HTERT RPE-1 (cell line): Measurements from ENCODE around the gene PLEKHA5.

Experiments
- in situ Hi-C: fragments of 300-500 bp; cut with MboI; formaldehyde crosslinking; loops from 4 replicates; pipeline ENCODE4 v1.14.3; 2020; ENCODE audit warnings: low sequenced_read_pairs

PLEKHA5 gene

GRCh38 chr12:19199332-19199731, 69.8 kb downstream of the PLEKHA5 start:
- in situ Hi-C loops = no loop called here

GRCh38 chr12:19200261-19200660, 70.7 kb downstream of the PLEKHA5 start:
- in situ Hi-C loops = no loop called here

GRCh38 chr12:19201661-19202060, 72.1 kb downstream of the PLEKHA5 start:
- in situ Hi-C loops = no loop called here

- in situ Hi-C loops = no loop called here
Observed at GRCh38 chr12:19203013-19203412, 73.5 kb downstream of the PLEKHA5 start.

DNA sequence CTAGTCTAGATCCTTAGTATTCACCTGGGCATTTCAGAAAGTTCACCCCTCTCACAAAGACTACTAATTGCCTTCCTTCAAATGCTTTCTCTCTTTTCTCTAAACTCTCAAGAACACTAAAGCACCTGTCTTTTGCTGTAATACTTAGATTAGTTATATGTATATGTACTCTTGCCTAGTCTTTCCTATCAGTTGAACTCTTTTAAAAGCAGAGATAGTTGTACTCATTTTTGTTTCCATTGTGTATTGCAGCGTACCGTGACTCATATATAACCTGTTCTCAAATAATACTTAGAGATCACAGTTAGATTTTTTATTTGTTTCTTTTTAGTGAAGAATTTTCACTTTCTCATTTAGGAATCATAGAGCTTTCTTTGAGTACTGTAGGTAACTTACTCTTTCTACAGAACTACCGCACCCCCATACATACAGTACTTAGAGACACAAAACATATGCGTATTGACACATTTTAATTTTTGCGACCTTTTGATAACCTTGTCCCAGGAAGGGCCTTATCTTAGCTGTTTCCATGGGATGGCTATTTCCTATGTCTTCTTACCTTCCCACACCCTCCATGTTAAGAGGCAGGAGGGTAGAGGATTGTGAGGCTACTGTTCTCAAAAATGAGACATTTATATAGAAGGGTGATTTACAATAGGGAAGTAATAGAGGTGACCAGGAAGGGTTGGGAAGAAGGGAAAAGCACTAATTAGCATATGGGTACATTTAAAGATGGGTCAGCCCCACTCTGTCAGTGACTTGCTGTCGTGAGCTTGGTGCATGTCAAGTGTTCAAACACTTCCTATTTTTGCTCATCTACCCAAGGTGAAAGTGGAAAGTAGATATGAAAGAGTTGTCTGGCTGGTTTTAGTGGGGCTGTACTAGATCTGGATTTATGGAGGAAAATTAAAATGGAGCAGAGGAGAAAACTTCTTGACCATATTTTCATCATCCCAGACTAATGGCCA, 74.3 kb downstream of the PLEKHA5 start:
- in situ Hi-C loops = no loop called here

GRCh38 chr12:19205120-19205519, 75.6 kb downstream of the PLEKHA5 start:
- in situ Hi-C loops = no loop called here

GRCh38 chr12:19206493-19207077, 77.1 kb downstream of the PLEKHA5 start:
- in situ Hi-C loops = no loop called here

DNA sequence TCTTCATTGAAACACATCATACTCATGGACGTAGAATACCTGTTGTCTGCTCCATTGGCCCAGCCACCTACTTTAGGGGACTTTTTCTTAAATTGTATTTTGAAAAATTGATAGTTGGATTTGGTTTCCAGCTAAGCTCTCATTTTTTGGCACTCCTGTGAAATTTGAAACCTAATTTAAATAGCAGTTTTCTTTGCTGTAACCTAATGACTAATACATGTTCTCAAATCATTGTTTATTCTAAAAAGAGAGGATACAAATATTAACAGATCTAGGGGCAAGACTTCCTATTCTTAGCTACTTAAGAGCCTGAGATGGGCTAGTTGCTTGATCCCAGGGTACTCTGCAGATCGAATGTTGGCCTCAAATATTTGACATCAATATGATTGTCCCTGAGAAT, 78.9 kb downstream of the PLEKHA5 start:
- in situ Hi-C loops = no loop called here

- in situ Hi-C loops = no loop called here
Observed at GRCh38 chr12:19209661-19210060, 80.1 kb downstream of the PLEKHA5 start.

- in situ Hi-C loops = no loop called here
Observed at GRCh38 chr12:19211802-19212201, 82.3 kb downstream of the PLEKHA5 start.

DNA sequence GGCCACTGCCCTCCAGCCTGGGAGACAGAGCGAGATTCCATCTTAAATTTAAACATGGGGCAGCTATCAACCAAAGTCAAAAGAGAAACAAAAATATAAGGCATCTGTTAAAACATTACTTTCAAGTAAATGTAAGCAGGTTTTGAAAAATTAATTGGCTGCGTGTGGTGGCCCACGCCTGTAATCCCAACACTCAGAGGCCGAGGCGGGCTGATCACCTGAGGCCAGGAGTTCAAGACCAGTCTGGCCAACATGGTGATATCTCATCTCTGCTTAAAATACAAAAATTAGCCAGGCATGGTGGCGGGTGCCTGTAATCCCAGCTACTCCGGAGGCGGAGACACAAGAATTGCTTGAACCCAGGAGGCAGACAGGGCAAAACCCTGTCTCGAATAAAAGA, 82.7 kb downstream of the PLEKHA5 start:
- in situ Hi-C loops = no loop called here

DNA sequence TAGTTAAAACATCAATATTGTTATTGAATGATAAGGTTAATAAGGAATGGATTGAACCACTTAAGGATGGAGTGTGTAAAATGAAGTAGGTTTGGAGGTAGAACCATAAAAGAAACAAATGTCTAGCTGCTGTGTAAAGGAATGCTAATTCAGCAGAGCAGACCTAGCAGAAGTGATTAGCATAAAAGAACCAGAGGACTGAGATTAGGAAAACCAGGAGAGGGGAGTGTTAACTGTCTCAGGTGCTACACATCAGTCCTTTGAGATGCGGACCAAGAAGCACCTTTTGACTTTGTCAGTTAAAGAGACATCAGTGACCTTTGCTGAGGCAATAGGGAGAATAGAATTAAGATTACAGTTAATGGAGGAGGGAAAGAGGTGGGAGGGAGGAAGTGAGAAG, 84.5 kb downstream of the PLEKHA5 start:
- in situ Hi-C loops = no loop called here

GRCh38 chr12:19215115-19215514, 85.6 kb downstream of the PLEKHA5 start:
- in situ Hi-C loops = no loop called here

DNA sequence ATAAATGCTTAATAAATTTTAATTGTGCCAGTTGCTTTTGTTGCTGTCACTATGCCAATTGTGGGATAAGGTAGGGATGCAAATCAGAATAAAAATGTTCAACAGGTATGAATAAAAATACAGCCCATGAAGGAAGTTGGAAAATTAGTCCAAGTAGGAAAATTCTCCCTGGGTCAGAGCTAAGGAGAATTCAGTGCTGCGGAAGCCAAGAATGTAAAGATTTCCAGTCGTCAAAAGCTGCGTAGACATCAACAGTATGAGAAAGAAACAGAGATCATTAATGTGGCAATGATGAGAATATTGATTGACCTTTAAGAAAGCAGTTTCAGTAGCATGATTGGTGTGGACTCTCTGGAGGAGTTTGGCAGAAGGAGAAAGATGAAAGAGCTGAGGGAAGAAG, 87.9 kb downstream of the PLEKHA5 start:
- in situ Hi-C loops = no loop called here

- in situ Hi-C loops = no loop called here
Observed at GRCh38 chr12:19220205-19220604, 90.7 kb downstream of the PLEKHA5 start.

- in situ Hi-C loops = no loop called here
Observed at GRCh38 chr12:19220852-19221466, 91.4 kb downstream of the PLEKHA5 start.

DNA sequence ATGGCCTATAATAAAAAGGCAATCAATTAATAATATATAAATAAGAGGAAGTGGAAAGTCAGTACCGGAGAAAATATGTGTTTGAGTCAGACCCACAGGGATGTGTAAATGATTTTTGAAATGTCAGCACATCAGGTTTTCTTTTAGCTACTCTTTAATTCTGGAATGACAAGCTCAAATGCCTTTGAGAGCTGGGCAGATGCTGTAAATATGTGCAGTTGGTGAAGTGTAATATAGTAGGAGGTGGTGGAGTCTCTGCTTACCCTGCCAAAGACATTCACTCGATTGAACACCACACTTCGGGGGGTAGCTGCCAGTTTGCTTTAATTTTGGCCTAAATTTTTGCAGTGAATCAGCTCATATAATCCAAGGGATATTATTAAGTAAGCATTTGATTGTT, 93.0 kb downstream of the PLEKHA5 start:
- in situ Hi-C loops = no loop called here

DNA sequence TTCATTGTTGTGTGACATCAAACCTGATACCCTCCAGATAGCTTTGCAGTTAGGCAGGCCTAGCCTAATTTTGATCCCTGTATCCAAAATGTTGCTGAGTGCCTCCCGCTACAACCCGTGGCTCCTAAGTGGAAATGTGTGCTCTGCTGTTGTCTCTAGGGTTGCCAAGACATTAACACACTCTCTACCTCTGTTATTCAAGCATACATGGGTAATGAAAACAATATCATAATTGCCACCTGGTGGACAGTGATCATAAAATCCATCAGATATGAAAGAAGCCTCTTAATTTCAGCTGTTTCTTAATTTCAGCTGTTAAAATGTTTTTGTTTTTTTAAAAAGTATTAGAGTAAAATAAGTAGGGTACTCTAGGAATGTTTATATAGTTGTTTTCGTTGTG, 93.5 kb downstream of the PLEKHA5 start:
- in situ Hi-C loops = no loop called here

DNA sequence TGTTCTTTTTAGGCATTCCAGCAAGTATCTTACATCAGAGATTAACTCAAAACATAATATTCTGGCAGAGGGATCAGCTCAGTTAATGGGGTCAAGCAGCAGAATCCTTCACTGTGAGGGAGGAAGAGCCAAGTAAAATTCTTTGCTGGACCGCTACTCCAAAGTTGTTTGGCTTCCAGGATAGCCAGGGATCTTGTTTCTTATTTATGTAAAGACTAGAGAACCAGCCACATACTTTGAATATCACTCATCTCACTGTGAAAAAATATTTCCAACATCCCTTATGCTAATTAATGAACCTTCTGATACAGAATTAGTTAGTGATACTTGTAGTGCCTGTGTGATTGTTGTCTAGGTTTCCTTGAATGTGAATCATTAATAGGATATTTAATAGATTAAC, 94.2 kb downstream of the PLEKHA5 start:
- in situ Hi-C loops = no loop called here

GRCh38 chr12:19224746-19225145, 95.2 kb downstream of the PLEKHA5 start:
- in situ Hi-C loops = no loop called here

- in situ Hi-C loops = no loop called here
Observed at GRCh38 chr12:19227190-19227879, 97.8 kb downstream of the PLEKHA5 start.
